SK-N-SH (cell line): Measurements from ENCODE around the gene NCAPD3. TPM values are rescaled to one million over a fixed set of nuclear protein-coding genes. Genes with fewer than 3 reads are reported as not detected.

Source experiments
- CTCF ChIA-PET: fragments of 300-600, 350-600 bp; formaldehyde crosslinking; extraction: SDS; loops from one replicate; lab custom pipeline; 2021; lab: Yijun Ruan, JAX
- POLR2A ChIA-PET: fragments of 350-600 bp; sonication (Branson Sonifier 250); formaldehyde crosslinking; extraction: SDS; loops from one replicate; lab custom pipeline; 2020; ENCODE audit warnings: antibody characterized with exemption, inconsistent platforms; lab: Yijun Ruan, JAX
- DNase-seq: peaks from one replicate; pipeline ENCODE4 v3.0.0; 2012
- H2AFZ ChIP-seq: fragments of 200-600 bp; sonication (generic); 2 replicates; pipeline ENCODE4 v1.8.1; 2016; ENCODE audit warnings: antibody characterized with exemption, mild to moderate bottlenecking, low read depth
- H3F3A ChIP-seq: fragments of 200-600 bp; sonication (generic); replicated peaks from 2 replicates; pipeline ENCODE3; 2016; ENCODE audit warnings: antibody characterized with exemption, mild to moderate bottlenecking; ENCODE audit not compliant: insufficient read depth
- H3K27ac ChIP-seq, 2 experiments: fragments of 200-500 bp in 1 of 2; fragments of 200-600 bp in 1 of 2; sonication (Bioruptor generic) in 1 of 2; sonication (generic), shearing (Covaris generic) in 1 of 2; 2 replicates each; pipeline versions ENCODE4 v1.5.1 to v1.6.1; 2014 to 2016; ENCODE audit warnings: low read depth in 2 of 2, inconsistent platforms in 1 of 2, low read length in 1 of 2, mild to moderate bottlenecking in 1 of 2, mixed read lengths in 1 of 2
- H3K27me3 ChIP-seq: fragments of 200-600 bp; sonication (generic), shearing (Covaris generic); 2 replicates; pipeline ENCODE4 v1.6.1; 2016; ENCODE audit warnings: mixed run types; ENCODE audit not compliant: insufficient read depth
- H3K36me3 ChIP-seq, 2 experiments: fragments of 200-500 bp in 1 of 2; fragments of 200-600 bp in 1 of 2; sonication (Bioruptor generic) in 1 of 2; sonication (generic) in 1 of 2; replicated peaks in 1 of 2; 2 replicates each; pipeline versions ENCODE3 to v1.5.1; 2014 to 2016; ENCODE audit warnings: low read length in 1 of 2, mild to moderate bottlenecking in 1 of 2; ENCODE audit not compliant: insufficient read depth in 2 of 2, control insufficient read depth in 1 of 2
- H3K4me1 ChIP-seq, 2 experiments: fragments of 200-500 bp in 1 of 2; fragments of 200-600 bp in 1 of 2; sonication (Bioruptor generic) in 1 of 2; sonication (generic), shearing (Covaris generic) in 1 of 2; 2 replicates each; pipeline versions ENCODE4 v1.5.1 to v1.6.1; 2014 to 2016; ENCODE audit warnings: low read depth in 1 of 2, low read length in 1 of 2, mixed run types in 1 of 2; ENCODE audit not compliant: insufficient read depth in 2 of 2, control insufficient read depth in 1 of 2
- H3K4me2 ChIP-seq: fragments of 200-600 bp; sonication (generic), shearing (Covaris generic); 2 replicates; pipeline ENCODE4 v1.6.1; 2017; ENCODE audit warnings: mixed run types
- H3K4me3 ChIP-seq, 2 experiments: fragments of 200-500 bp in 1 of 2; fragments of 200-600 bp in 1 of 2; sonication (Bioruptor generic) in 1 of 2; sonication (generic), shearing (Covaris generic) in 1 of 2; 2 replicates each; pipeline versions ENCODE4 v1.5.1 to v1.8.1; 2014 to 2016; ENCODE audit warnings: low read depth in 2 of 2, inconsistent platforms in 1 of 2, low read length in 1 of 2, mild to moderate bottlenecking in 1 of 2, mixed read lengths in 1 of 2, moderate library complexity in 1 of 2
- H3K79me2 ChIP-seq: fragments of 200-600 bp; sonication (generic); 2 replicates; pipeline ENCODE4 v1.8.1; 2017; ENCODE audit warnings: mild to moderate bottlenecking; ENCODE audit not compliant: insufficient read depth
- H3K9ac ChIP-seq: fragments of 200-600 bp; sonication (generic); 2 replicates; pipeline ENCODE4 v1.6.1; 2017; ENCODE audit warnings: mixed run types
- H3K9me2 ChIP-seq: fragments of 200-600 bp; sonication (generic); 2 replicates; pipeline ENCODE4 v1.6.1; 2017; ENCODE audit warnings: mixed run types
- H3K9me3 ChIP-seq: fragments of 200-600 bp; sonication (generic); 2 replicates; pipeline ENCODE4 v1.6.1; 2017; ENCODE audit warnings: mixed run types, mild to moderate bottlenecking, moderate library complexity
- H4K20me1 ChIP-seq: fragments of 200-600 bp; sonication (generic); 2 replicates; pipeline ENCODE4 v1.6.1; 2017; ENCODE audit warnings: mild to moderate bottlenecking, mixed run types; ENCODE audit not compliant: insufficient read depth
- CHD2 ChIP-seq: fragments of 150-350 bp; IDR thresholded peaks from 2 replicates; pipeline ENCODE4 v1.6.1; 2018; ENCODE audit warnings: low read length; ENCODE audit not compliant: partially characterized antibody
- EP300 ChIP-seq, 2 experiments: IDR thresholded peaks; 2 replicates each; pipeline versions ENCODE4 v1.4.0 to v1.6.1; 2012; ENCODE audit warnings: borderline replicate concordance in 1 of 2, low read depth in 1 of 2, low read length in 1 of 2
- FOSL2 ChIP-seq: IDR thresholded peaks from 2 replicates; pipeline ENCODE4 v1.4.0; 2012; ENCODE audit warnings: low read depth, mild to moderate bottlenecking, moderate library complexity, borderline replicate concordance
- GABPA ChIP-seq: IDR thresholded peaks from 2 replicates; pipeline ENCODE4 v1.4.0; 2012; ENCODE audit warnings: low read depth, mild to moderate bottlenecking
- GATA2 ChIP-seq: sonication (generic); formaldehyde crosslinking; IDR thresholded peaks from 2 replicates; pipeline ENCODE4 v1.5.0; 2020; ENCODE audit warnings: mild to moderate bottlenecking, missing genetic modification reagents
- NFIC ChIP-seq: IDR thresholded peaks from 2 replicates; pipeline ENCODE4 v1.4.0; 2012; ENCODE audit warnings: borderline replicate concordance
- NRF1 ChIP-seq: IDR thresholded peaks from 2 replicates; pipeline ENCODE4 v1.6.1; 2012; ENCODE audit warnings: low read depth, mild to moderate bottlenecking, low read length
- POLR2AphosphoS5 ChIP-seq: IDR thresholded peaks from 2 replicates; pipeline ENCODE4 v1.6.1; 2012; ENCODE audit warnings: low read depth, low read length
- RCOR1 ChIP-seq: fragments of 150-350 bp; IDR thresholded peaks from 2 replicates; pipeline ENCODE4 v1.6.1; 2017; ENCODE audit warnings: antibody characterized with exemption, low read length
- RFX5 ChIP-seq: IDR thresholded peaks from 2 replicates; pipeline ENCODE4 v1.6.1; 2012; ENCODE audit warnings: mild to moderate bottlenecking, improper control_type of control experiment, low read length
- SIN3A ChIP-seq: IDR thresholded peaks from 2 replicates; pipeline ENCODE4 v1.6.1; 2012; ENCODE audit warnings: low read depth, mild to moderate bottlenecking, low read length, moderate library complexity, borderline replicate concordance
- SMC3 ChIP-seq: IDR thresholded peaks from 2 replicates; pipeline ENCODE4 v1.6.1; 2012; ENCODE audit warnings: low read depth, low read length, improper control_type of control experiment
- TCF12 ChIP-seq: IDR thresholded peaks from 2 replicates; pipeline ENCODE4 v1.4.0; 2012
- YY1 ChIP-seq: IDR thresholded peaks from 2 replicates; pipeline ENCODE4 v1.4.0; 2012; ENCODE audit warnings: low read depth, mild to moderate bottlenecking
- WGBS: methylation state at CpG from one replicate; pipeline ENCODE4 v1.1.6; 2017; ENCODE audit warnings: low lambda C conversion rate; 5-methylcytosine and 5-hydroxymethylcytosine counted together
- polyA plus RNA-seq, 3 experiments: library from polyadenylated mRNA; depleted of rRNA; stranded (reverse); fragments of >200 nt; gene quantifications; 2 replicates each; pipeline ENCODE4 v1.2.3, GENCODE V29; 2012
- TF ChIP-seq, protein P1 (sequence below): fragments of 200-600 bp; sonication (generic); IDR thresholded peaks from 2 replicates; pipeline ENCODE4 v1.6.1; 2017; ENCODE audit warnings: antibody characterized with exemption, mild to moderate bottlenecking, moderate library complexity
- TF ChIP-seq, protein P2 (sequence below): fragments of 150-350 bp; IDR thresholded peaks from 2 replicates; pipeline ENCODE4 v1.6.1; 2016; ENCODE audit warnings: mild to moderate bottlenecking, low read depth, low read length
- TF ChIP-seq, protein P3 (sequence below): IDR thresholded peaks from 2 replicates; pipeline ENCODE4 v1.4.0; 2012; ENCODE audit warnings: low read depth, borderline replicate concordance
- TF ChIP-seq, protein P4 (sequence below): IDR thresholded peaks from 2 replicates; pipeline ENCODE4 v1.4.0; 2012; ENCODE audit warnings: low read depth, borderline replicate concordance

NCAPD3 gene
- polyA plus RNA-seq, 1 of the 3 experiments (the other 2 are of a cell fraction): 19.5 TPM

DNA sequence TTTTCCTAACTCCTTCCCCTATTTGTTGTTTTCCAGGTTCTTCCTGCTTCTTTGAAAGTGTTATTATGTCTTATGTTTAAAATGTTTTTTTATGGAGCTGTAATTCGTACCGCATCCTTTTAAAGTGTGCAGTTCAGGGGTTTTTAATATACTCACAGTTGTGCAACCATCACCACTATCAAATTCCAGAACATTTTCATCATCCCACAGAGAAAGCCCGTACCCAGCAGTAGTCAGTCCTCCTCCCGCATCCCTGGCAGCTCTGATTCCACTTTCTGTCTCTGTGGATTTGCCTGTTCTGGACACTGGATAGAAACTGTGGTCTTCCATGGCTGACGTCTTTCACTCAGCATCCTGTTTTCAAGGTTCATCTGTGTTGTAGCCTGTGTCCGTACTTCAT is 81.2 kb downstream of the NCAPD3 start (continued):
- TF ChIP-seq RCOR1 (no peak), CHD2 (no peak), TCF12 (no peak), NRF1 (no peak), SMC3 (no peak), POLR2AphosphoS5 (no peak)
- TF ChIP-seq, protein P1, sequence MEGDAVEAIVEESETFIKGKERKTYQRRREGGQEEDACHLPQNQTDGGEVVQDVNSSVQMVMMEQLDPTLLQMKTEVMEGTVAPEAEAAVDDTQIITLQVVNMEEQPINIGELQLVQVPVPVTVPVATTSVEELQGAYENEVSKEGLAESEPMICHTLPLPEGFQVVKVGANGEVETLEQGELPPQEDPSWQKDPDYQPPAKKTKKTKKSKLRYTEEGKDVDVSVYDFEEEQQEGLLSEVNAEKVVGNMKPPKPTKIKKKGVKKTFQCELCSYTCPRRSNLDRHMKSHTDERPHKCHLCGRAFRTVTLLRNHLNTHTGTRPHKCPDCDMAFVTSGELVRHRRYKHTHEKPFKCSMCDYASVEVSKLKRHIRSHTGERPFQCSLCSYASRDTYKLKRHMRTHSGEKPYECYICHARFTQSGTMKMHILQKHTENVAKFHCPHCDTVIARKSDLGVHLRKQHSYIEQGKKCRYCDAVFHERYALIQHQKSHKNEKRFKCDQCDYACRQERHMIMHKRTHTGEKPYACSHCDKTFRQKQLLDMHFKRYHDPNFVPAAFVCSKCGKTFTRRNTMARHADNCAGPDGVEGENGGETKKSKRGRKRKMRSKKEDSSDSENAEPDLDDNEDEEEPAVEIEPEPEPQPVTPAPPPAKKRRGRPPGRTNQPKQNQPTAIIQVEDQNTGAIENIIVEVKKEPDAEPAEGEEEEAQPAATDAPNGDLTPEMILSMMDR: no peak
- TF ChIP-seq, all 33 proteins: peak for 0

DNA sequence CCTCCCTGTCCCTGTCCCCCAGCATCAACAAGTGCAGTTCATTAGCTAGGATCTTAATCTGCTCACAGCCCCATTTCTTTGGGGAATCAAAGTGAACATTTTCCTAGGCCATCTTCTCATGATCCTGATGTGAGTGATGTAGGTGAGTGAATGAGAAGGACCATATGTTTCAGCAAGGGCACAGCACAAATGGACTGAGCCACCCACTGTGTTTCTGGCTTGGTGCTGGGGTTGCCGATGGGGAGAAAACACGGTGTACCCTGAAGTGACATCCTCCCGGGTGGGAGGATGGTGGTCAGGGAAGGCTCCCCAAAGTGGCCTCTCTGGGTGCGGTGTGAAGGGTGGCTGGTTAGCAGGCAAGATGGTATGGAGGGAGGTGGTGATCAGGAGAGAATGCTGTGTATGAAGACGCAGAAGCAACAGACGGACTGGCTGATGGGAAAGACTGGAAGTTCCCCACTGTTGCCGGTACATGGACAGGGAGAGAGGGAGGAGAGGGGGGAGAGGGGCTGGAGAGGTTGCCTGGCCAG is 82.7 kb downstream of the NCAPD3 start:
- Histone ChIP-seq H3K36me3 (peaks cover 16 to 29% of the 10 kb centered on the region in 2 experiments), H3K4me2 (no peak overlapping the region), H2AFZ (no peak overlapping the region), H3K9me3 (no peaks in the 10 kb centered on the region)
- POLR2A ChIA-PET: no interaction called here
- TF ChIP-seq NFIC: no peak
- TF ChIP-seq, protein P2, sequence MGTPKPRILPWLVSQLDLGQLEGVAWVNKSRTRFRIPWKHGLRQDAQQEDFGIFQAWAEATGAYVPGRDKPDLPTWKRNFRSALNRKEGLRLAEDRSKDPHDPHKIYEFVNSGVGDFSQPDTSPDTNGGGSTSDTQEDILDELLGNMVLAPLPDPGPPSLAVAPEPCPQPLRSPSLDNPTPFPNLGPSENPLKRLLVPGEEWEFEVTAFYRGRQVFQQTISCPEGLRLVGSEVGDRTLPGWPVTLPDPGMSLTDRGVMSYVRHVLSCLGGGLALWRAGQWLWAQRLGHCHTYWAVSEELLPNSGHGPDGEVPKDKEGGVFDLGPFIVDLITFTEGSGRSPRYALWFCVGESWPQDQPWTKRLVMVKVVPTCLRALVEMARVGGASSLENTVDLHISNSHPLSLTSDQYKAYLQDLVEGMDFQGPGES: no peak
- no peak for TF ChIP-seq NRF1
- TF ChIP-seq EP300 (IDR thresholded peaks at IDR 0.05; ENCODE audit: borderline replicate concordance in 1 of 2, low read depth in 1 of 2, low read length in 1 of 2): no peak
- TF ChIP-seq TCF12: no peak
- TF ChIP-seq, protein P3, sequence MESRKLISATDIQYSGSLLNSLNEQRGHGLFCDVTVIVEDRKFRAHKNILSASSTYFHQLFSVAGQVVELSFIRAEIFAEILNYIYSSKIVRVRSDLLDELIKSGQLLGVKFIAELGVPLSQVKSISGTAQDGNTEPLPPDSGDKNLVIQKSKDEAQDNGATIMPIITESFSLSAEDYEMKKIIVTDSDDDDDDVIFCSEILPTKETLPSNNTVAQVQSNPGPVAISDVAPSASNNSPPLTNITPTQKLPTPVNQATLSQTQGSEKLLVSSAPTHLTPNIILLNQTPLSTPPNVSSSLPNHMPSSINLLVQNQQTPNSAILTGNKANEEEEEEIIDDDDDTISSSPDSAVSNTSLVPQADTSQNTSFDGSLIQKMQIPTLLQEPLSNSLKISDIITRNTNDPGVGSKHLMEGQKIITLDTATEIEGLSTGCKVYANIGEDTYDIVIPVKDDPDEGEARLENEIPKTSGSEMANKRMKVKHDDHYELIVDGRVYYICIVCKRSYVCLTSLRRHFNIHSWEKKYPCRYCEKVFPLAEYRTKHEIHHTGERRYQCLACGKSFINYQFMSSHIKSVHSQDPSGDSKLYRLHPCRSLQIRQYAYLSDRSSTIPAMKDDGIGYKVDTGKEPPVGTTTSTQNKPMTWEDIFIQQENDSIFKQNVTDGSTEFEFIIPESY: no peak
- TF ChIP-seq GATA2 (CRISPR knock-in tag): no peak
- no peak for TF ChIP-seq RFX5
- no peak for TF ChIP-seq SIN3A
- TF ChIP-seq, protein P4, sequence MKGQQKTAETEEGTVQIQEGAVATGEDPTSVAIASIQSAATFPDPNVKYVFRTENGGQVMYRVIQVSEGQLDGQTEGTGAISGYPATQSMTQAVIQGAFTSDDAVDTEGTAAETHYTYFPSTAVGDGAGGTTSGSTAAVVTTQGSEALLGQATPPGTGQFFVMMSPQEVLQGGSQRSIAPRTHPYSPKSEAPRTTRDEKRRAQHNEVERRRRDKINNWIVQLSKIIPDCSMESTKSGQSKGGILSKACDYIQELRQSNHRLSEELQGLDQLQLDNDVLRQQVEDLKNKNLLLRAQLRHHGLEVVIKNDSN: no peak
- no peak for TF ChIP-seq SMC3
- TF ChIP-seq GABPA: no peak
- TF ChIP-seq YY1: no peak
- TF ChIP-seq FOSL2: no peak
- TF ChIP-seq, all 33 proteins: peak for 0
- H3K27me3 ChIP-seq: no peaks in the 10 kb centered on the region
- H3K4me1 ChIP-seq: no peaks in the 10 kb centered on the region; a peak in 1 of 4 replicates
- H4K20me1 ChIP-seq: 0 out of 2 replicates have a peak, but pooled peaks cover 2% of the 10 kb centered on the region
- H3K79me2 ChIP-seq: peaks cover 3% of the 10 kb centered on the region; the same call in 1 of the 2 replicates
- H3F3A ChIP-seq: peaks cover 5% of the 10 kb centered on the region
- H3K4me3 ChIP-seq: no peak overlapping the region
- no peak overlapping the region for H3K9ac ChIP-seq
- H3K9me2 ChIP-seq: no peaks in the 10 kb centered on the region
- no peak overlapping the region for H3K27ac ChIP-seq
- CTCF ChIA-PET: interaction anchor here (1.0 to 5.3 kb wide), 15 partner anchors 11 to 215 kb away, joined by 3 to 82 read pairs (median 9); no protein-coding TSS in a partner anchor
- WGBS: 89% methylated on average over 7 of the region's 7 CpGs
- no peak for DNase-seq
